SKM-1 treated with dmso at 0.1 percent for 144 hours (cell line): ENCODE data around the gene IL17A.

Experiments used
- DNase-seq: peaks from one replicate; lab custom pipeline; 2025; ENCODE audit not compliant: unreplicated experiment; lab: John Stamatoyannopoulos, UW

IL17A gene

DNA sequence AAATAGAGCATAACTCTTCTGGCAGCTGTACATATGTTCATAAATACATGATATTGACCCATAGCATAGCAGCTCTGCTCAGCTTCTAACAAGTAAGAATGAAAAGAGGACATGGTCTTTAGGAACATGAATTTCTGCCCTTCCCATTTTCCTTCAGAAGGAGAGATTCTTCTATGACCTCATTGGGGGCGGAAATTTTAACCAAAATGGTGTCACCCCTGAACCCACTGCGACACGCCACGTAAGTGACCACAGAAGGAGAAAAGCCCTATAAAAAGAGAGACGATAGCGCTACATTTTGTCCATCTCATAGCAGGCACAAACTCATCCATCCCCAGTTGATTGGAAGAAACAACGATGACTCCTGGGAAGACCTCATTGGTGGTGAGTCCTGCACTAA is at the start of gene IL17A:
Gene IL17A, plus strand, starts transcription at position 301 of the 400 bp plus-strand sequence. Its CDS starts 57 bp downstream, at position 358.
- no peak for DNase-seq

DNA sequence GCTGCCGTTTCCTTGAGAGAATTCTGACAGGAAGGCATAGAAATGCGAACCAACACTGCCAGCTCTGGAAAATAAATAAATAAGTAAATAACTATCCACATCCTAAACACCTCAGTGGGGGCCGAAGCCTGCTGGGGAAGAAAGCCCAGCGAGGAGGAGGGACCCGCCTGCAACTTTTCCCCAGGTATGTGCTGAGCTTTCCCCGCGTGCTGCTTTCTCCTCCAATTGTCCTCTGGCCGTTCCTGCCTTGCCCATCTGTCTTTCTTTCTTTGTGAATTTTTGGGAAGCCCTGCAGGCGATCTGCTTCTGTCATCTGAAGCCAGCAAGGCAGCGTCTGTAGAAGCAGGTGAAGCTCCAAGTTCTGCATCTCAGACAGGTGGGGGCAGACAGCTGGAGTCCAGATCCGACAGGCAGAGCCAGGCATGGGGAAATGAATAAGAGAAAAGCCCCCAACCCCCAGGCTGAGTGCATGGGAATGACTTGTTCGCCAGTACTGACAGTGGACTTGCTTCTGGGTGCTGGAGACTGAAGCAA is 49.2 kb upstream of the IL17A start:
- DNase-seq: no peak

DNA sequence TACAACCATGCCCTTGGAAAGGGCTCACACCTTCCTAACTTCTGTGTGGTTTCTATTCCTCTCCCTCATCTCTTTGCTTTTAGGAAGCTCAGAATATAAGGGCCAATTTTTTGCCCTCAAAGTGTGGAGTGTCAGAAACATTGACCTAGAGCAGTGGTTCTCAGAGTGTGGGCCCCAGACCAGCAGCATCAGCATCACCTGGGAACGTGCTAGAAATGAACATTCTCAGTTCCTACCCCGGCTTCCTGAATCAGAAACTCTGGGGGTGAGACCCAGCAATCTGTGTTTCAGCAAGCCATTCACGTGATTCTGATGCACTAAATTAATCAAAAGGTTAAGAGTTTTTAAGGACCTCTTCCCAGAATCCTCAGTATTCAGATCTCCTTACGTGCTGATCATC is 47.9 kb upstream of the IL17A start:
- DNase-seq: no peak

DNA sequence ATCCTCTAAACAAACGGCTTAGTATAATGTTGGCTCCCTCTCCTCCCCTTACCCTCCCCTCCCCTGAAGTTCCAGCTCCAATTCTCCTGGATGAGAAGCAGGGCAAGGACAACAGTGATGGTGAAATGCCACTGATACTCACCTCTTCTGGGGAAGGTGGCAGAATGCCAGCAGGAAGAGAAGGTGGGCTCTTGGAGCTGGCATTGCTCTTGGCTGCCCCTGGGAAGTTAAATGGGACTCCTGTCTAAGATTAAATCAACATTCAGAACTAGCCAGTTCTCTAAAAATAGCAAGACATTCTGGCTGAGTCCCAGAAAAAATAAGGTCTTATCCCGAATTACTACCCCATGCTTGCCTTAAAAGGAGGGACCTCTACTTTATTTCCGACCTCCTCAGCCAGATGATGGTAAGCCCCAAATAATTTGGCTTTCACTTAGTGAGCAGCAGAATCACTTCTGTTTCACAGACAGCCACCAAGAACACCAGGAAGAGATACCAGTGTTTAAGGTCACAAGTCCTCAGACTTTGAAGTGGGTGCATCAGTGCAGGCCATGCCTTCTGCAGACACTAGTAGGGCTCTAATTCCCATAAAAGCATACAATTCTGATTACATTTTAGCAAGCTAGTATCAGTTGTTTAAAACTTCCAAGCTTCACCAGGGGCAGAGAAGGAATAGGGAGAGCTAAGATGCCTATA is 46.0 kb upstream of the IL17A start:
- DNase-seq: no peak

DNA sequence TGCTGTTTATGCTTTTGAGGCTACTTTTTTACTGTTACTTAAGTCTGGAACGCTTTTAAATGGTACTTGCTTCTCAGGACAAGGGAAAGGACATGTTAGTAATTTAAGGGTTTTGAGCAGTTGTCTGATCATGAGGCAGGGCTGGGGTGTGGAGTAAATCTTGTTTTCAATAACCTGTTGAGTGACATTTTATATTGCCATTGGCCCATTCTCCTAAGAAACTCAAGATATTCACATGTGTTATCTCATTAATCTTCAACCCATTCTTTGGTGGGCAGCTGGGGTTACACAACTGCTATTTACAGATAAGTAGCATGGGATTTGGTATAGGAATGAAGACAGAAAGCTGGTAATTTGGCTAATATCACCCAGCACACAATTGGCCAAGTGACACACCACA is 44.6 kb upstream of the IL17A start:
- no peak for DNase-seq

DNA sequence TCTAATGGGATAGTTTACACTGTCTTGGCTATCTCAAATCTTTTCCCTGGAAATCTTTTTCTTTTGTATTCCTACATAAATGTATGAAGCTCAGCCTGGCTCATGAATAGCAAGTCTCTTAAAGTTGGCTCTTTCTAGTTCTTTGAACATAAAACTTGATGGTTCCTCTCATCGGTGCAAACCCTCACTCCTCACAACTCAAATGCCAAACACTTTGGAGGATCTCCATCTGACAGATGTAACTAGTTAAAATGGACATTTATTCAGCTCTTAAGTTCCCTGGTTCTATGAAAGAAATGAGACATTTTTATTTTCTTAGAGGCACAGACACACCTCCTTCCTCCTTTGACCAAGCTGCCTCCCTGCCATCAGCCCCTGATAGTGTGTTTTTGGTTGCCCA is 43.6 kb upstream of the IL17A start:
- DNase-seq: no peak

DNA sequence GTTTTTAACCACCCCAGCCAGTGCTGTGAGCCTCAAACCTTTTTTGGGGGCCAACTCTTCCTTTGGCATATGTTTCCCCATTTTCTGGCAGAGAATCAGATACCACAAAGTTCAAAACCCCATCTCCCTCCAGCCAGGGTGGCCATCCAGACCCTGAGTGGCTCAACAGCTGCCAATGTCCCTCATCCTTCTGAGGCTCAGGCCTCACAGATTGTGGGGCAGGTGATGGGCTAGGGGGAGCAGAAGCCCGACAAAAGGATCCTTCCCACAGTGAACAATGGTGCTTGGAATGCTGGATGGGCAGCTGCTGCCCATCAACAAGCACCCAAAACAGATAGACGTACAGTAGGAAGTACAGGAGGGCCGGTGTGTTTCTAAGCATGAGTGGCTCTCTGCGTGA is 42.6 kb upstream of the IL17A start:
- DNase-seq: no peak

DNA sequence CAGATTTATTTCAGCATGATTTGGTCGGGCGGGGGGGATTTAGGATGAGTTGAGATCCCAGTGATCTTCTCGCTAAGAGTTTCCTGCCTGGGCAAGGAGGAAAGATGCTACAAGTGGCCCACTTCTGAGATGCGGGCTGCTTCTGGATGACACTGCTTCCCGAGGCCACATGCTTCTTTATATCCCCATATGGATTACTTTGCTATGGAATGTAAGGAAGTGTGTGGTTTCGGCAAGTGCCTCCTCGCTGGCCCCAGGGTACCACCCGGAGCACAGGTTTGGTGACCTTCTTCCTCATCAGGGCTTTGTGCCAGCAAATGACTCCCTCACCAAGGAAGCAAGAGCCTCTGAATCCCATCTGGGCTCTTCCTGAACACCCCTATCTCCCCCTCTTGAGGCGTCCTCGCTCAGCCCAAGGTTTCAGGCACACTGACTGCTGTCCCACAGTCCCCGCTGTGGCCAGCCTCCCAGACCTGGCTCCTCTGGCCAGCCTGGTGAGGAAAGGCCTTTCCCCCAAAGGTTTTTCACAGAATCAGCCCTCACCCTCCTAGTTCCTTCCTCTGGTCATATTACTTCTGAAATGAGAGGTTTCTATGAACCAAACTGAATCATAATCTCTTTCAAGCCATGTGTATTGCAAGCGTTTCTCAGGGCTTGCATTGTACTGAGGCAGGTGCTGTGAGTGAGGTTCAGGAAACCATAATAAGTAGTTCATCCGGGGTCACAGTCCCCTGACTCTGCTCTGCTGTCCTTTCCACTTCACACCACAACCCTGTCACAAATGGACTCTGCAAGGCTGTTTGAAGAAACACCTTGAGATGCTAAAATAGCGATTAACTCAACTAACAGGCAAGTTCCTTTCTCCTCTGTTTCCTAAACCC is 41.7 kb upstream of the IL17A start:
- no peak for DNase-seq

DNA sequence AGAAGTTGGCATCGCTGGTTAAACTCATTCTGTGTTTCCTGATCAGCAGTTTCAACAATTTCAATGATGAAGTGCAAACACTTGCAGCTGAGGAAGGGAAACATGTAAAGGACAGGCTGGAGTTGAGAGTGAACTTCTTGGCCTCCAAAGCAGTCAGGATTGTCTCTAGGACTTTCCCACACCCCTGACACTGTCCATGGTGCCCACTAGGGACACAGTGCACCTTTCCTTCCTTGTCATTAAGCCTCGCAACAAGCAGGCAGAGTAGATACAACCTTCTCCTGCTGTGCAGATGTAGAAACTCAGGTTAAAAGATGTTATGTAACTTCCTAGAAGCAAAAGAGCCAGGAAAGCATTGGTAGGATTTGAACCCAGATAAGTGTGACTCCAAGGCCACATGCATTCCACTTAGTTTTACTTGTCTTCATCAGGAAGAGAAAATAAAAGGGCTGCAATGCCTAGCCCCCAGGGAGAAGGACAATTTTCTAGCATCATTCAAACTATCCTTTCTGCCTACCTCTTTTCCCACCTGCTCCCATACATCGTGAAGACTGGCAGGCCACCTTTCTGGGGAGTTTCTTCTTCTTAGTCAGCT is 39.2 kb upstream of the IL17A start:
- no peak for DNase-seq

DNA sequence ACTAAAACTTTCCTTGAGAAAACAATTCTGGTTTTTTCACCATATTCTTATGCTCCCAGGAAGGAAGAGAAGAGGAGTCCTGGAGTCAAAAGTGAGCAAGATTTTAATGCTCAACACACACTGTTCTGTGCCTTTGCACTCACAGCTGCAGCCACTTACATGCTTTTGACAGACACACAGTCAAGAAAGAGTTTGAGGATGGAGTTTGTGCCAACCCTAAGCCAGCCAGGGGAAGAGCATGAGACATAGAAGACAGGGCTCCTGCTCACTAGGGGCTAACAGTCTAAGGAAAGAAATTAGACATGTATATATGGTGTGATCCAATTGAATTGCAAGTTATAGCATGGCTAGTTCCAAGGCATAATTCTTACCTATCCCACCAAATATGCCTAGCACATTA is 37.1 kb upstream of the IL17A start:
- no peak for DNase-seq

DNA sequence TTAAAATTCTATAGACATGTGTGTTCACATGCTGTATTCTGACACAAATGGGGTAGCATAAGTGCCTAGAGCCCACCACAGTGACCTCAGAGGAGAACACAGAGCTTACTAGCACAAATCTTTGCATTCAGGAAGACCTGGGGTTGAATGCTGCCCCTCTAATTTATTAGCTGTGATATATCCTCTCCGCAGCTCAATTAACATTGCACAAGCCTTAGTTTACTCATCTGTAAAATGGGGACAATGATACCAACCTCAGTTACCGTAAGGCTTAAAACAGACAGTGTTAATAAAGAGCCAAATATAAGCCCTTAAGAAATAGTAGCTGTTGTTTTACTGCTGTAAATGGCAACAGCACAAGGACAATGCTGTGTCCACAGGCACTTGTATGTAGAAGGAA is 36.2 kb upstream of the IL17A start:
- no peak for DNase-seq

DNA sequence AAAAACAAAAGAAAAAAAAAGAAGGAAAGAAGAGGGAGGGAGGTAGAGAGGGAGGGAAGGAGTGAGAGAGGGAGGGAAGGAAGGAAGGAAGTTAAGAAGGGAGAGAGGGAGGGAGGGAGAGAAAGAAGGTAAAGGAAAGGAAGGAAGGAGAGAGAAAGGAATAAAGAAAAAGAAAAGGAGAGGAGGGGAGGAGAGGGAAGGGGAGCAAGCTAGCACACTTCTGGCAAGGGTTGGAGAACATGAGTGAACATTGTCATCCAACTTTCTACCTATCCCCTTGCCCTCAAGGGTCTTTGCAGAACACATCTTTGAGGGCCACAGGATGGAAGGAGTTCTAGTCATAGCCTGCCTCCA is 34.1 kb upstream of the IL17A start:
- no peak for DNase-seq

DNA sequence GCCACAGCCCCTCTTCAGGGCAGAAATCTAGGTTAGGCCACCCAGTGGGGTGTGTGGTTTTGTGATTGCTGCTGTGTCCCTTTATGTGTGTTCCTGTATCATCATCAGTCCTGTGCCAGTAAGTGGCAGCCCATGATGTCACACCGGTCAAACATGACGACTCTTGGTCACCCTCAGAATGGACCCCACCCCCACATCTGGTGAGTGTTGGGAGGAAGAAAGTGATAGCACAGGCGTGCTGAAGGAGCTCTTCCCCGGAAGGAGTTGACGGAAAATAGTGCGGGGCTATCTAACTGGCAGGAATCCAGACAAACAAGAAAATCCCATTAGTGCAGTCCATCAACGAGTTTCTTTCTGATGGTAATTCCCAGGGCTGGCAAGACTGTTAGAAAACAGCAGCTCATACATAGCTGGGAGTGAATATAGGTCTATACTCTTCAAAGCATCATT is 33.4 kb upstream of the IL17A start:
- no peak for DNase-seq

DNA sequence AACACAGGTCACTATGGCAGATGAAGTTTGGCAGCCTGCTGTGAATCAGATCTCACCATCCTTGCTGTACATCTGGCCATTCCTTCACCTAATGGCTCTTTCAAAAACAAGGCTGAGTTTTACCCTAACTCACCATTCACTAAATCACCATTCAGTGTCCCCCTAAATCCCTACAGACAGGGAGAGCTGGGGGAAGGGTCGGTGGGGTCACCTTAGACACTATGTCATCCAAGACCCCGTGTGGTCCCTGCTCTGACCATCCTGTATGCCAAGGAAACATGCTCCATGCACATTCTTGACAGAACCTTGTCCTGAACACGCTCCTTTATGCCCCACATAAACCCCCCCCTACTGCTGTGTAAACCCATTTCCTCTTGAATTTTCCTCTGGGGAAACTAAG is 31.8 kb upstream of the IL17A start:
- no peak for DNase-seq

DNA sequence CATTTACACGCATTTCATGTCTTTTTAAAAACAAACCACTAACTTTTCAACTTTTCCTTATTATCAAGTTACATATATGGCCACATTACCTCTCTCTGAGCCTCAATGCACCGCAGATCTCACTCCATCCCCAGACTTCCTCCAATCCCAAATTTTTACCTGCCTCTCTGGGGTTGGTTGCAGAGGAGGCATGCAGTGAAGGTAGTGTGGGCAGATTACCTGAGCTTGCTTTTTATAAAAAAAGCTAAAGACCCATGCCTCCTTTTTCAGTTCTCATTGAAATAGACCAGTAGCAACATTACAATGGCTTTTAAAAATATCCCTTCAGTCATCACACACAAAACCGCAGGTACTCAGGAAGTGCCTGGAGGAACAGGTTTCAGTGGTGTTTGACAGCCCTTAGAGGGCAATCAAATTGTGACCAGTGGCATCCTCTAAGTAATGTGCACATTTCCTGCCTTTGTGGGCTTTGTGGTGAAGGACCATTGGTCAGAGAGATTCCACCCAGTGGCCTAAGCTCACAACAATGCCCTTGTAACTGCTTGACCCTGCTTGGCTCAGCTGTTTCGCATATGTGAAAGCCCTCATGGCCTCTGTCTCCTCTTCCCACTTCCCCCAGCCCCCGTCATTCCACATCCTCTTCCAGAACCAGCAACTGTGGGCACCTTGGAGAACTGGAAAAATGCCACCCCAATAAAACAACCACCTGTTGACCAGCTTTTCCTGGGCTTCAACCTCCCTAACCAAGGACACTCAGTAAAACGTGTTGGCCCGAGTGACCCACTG is 30.2 kb upstream of the IL17A start:
- peak; percentile 8 for DNase-seq

DNA sequence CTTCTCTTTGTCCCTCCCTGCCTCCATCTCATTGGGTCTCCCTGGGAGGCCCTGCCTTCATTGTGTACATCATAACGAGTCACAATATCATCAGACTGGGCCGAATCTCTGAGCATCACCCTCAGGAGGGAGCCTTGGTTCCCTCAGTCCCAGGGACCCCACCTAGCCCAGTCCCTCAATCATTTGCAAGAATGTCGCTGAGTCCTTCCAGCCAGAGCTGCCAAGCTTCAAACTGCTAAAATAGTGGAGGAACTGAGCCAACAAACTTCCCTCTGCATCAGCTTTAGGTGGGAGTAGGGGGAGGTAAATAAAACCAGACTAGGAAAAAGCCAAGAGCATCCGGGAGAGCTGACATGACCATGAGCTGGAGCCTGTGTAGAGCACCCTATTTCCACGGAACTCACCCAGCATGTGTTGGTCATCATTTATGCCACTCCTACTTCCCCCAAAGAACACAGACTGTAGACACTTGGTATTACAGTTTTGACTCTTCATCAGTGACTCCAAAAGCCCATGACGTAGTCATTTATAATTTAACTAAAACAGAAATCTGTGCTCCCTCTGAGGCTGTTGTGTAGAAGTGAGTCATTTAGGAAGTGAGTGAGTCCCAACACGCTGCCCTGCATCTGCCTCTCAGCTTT is 28.8 kb upstream of the IL17A start:
- no peak for DNase-seq

DNA sequence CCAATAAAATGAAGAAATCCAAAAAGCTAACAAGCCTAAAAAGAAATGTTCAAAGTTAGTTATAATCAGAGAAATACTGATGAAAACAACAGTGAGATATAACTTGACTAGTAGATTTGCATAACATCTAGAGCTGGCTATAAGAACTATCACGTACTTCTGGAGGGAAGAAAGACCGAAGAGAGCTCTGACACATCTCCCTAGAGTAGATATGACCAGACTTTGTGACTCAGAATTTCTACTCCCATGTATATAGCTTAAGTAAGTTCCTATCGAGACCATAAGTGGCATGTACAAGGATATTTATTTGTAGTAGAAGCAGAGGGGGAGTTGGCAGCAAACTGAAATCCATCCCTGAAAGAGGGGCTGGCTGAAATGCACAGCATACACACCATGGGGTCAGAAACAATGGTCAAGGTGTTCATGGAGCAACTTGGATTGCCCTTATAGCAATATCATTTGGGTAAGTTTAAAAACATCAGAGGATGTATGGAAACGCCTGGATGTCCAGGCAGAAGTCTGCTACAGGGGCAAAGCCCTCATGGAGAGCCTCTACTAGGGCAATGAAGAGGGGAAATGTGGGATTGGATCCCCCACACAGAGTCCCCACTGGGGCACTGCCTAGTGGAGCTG is 25.6 kb upstream of the IL17A start:
- no peak for DNase-seq

DNA sequence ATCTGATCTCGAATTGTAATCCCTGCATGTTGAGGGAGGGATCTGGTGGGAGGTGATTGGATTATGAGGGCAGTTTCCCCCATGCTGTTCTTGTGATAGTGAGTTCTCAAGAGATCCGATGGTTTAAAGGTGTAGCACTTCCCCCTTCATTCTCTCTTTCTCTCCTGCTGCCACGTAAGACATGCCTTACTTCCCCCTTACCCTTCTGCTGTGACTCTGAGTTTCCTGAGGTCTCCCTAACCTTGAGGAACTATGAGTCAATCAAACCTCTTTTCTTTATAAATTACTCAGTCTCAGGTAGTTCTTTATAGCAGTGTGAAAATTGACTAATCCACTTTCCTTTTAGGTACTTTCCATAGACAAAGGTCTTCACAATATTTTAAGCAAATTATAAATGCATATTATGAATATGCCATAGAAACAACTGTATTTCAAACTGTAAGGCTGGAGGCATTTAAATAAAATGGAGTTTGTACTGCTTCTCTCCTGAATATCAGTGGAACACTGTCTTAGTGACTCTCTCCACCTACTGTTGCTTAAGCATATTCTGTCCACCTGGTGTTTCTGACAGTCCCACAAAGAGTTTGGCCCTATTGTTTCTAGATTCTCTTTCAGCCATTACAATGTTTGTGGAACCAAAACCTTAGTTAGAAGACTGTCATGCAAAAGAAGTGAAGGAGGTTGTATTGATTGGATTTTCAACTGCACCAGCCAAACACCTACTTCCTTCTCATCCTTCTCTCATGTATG is 24.3 kb upstream of the IL17A start:
- no peak for DNase-seq
